Suprapubic skin (tissue), 3 donors: ENCODE results near the gene TBC1D8.

Source experiments
- EP300 ChIP-seq: sonication (generic); formaldehyde crosslinking; IDR thresholded peaks from one replicate; pipeline ENCODE4 v1.6.1; 2017; ENCODE audit warnings: antibody characterized with exemption
- POLR2A ChIP-seq, 2 donors: fragments of 450-650 bp; IDR thresholded peaks; one replicate each; pipeline ENCODE4 v1.6.1; 2017; ENCODE audit warnings: antibody characterized with exemption in 2 of 2, mild to moderate bottlenecking in 2 of 2, moderate library complexity in 2 of 2
- TF ChIP-seq, protein P1 (sequence below), 2 donors: fragments of 200-600 bp in 1 of 2; fragments of 450-650 bp in 1 of 2; sonication (generic) in 1 of 2; IDR thresholded peaks; one replicate each; pipeline ENCODE4 v1.5.1; 2016 to 2019; ENCODE audit warnings: antibody characterized with exemption in 2 of 2, mild to moderate bottlenecking in 1 of 2, moderate library complexity in 1 of 2

- TF ChIP-seq, protein P1, sequence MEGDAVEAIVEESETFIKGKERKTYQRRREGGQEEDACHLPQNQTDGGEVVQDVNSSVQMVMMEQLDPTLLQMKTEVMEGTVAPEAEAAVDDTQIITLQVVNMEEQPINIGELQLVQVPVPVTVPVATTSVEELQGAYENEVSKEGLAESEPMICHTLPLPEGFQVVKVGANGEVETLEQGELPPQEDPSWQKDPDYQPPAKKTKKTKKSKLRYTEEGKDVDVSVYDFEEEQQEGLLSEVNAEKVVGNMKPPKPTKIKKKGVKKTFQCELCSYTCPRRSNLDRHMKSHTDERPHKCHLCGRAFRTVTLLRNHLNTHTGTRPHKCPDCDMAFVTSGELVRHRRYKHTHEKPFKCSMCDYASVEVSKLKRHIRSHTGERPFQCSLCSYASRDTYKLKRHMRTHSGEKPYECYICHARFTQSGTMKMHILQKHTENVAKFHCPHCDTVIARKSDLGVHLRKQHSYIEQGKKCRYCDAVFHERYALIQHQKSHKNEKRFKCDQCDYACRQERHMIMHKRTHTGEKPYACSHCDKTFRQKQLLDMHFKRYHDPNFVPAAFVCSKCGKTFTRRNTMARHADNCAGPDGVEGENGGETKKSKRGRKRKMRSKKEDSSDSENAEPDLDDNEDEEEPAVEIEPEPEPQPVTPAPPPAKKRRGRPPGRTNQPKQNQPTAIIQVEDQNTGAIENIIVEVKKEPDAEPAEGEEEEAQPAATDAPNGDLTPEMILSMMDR (IDR thresholded peaks at IDR 0.05), result no peak
- TF ChIP-seq EP300 (no peak), POLR2A (IDR thresholded peaks at IDR 0.05) (no peak)
Observed at GRCh38 chr2:101115664-101116063, 35.5 kb downstream of the TBC1D8 start.
